HCT116 (cell line): ENCODE results near the gene OR5T3. TPM values are rescaled to one million over a fixed set of nuclear protein-coding genes. Genes with fewer than 3 reads are reported as not detected.

Experiments
- ATAC-seq: fragments of 200-7000 bp; cut with Tn5 transposase; 2 replicates; pipeline ENCODE4 v1.9.1; 2020; ENCODE audit warnings: mild to moderate bottlenecking, moderate library complexity
- Bru-seq: library from RNA; stranded (reverse); fragments of 400-500 nt; gene quantifications from one replicate; lab custom pipeline; 2021; lab: Mats Ljungman, UMichigan
- BruChase-seq, 2 experiments: library from RNA; stranded (reverse); fragments of 400-500 nt; gene quantifications; one replicate each; lab custom pipeline; 2021; lab: Mats Ljungman, UMichigan
- BruUV-seq: library from RNA; stranded (reverse); fragments of 400-500 nt; replicated peaks from 2 replicates; lab custom pipeline; 2021; lab: Mats Ljungman, UMichigan
- CTCF ChIA-PET: fragments of 300-600 bp; sonication (Branson Sonifier 250); formaldehyde crosslinking; loops from one replicate; lab custom pipeline; 2021; ENCODE audit warnings: antibody characterized with exemption; lab: Charles Lee
- POLR2A ChIA-PET: fragments of 300-600, 350-600 bp; sonication (Branson Sonifier 250); formaldehyde crosslinking; loops from one replicate; lab custom pipeline; 2021; ENCODE audit warnings: antibody characterized with exemption; lab: Charles Lee
- RAD21 ChIA-PET, 2 experiments: fragments of 300-600 bp; sonication (Branson Sonifier 250); formaldehyde crosslinking; loops; one replicate each; lab custom pipeline; 2023; ENCODE audit warnings: low total read pairs in 2 of 2; ENCODE audit not compliant: uncharacterized antibody in 2 of 2, unreplicated experiment in 2 of 2, low non-redundant PET in 1 of 2; lab: Charles Lee
- DNase-seq: peaks from one replicate; pipeline ENCODE4 v3.0.0-alpha.2; 2010; ENCODE audit warnings: low read depth, low spot score
- H2AFZ ChIP-seq: fragments of 200-600 bp; shearing (Covaris generic), sonication (generic); 2 replicates; pipeline ENCODE4 v1.6.1; 2017; ENCODE audit warnings: low read depth, mixed run types, mixed read lengths, antibody characterized with exemption, low read length; ENCODE audit not compliant: poor library complexity, severe bottlenecking
- H3K27ac ChIP-seq: 2 replicates; pipeline ENCODE4 v1.5.1; 2012; ENCODE audit warnings: low read depth, low read length
- H3K27me3 ChIP-seq: fragments of 200-600 bp; sonication (generic); 2 replicates; pipeline ENCODE4 v1.6.1; 2016; ENCODE audit warnings: mixed run types, low read length, mixed read lengths; ENCODE audit not compliant: insufficient read depth
- H3K36me3 ChIP-seq, 2 experiments: fragments of 200-500 bp in 1 of 2; fragments of 200-600 bp in 1 of 2; sonication (Bioruptor generic) in 1 of 2; sonication (generic) in 1 of 2; 2 replicates each; pipeline versions ENCODE4 v1.5.1 to v1.6.1; 2014 to 2016; ENCODE audit warnings: low read length in 2 of 2, inconsistent platforms in 1 of 2, mixed read lengths in 1 of 2, mixed run types in 1 of 2; ENCODE audit not compliant: insufficient read depth in 2 of 2, control insufficient read depth in 1 of 2
- H3K4me1 ChIP-seq, 2 experiments: fragments of 200-600 bp in 1 of 2; sonication (generic) in 1 of 2; 2 replicates each; pipeline versions ENCODE4 v1.5.1 to v1.6.1; 2012 to 2017; ENCODE audit warnings: low read length in 2 of 2, inconsistent platforms in 1 of 2, mild to moderate bottlenecking in 1 of 2, mixed read lengths in 1 of 2, mixed run types in 1 of 2, moderate library complexity in 1 of 2; ENCODE audit not compliant: insufficient read depth in 2 of 2, control insufficient read depth in 1 of 2
- H3K4me2 ChIP-seq: fragments of 200-600 bp; sonication (generic); 2 replicates; pipeline ENCODE4 v1.6.1; 2017; ENCODE audit warnings: mixed run types, low read length, mixed read lengths
- H3K4me3 ChIP-seq, 2 experiments: fragments of 200-600 bp in 1 of 2; sonication (generic) in 1 of 2; replicated peaks in 1 of 2; 2 replicates each; pipeline ENCODE4 v1.5.1; 2011 to 2016; ENCODE audit warnings: low read length in 2 of 2, control low read depth in 1 of 2, low read depth in 1 of 2, mild to moderate bottlenecking in 1 of 2, mixed read lengths in 1 of 2, mixed run types in 1 of 2
- H3K79me2 ChIP-seq: fragments of 200-600 bp; sonication (generic); 2 replicates; pipeline ENCODE4 v1.6.1; 2017; ENCODE audit warnings: mild to moderate bottlenecking, mixed run types, low read length, moderate library complexity, mixed read lengths; ENCODE audit not compliant: insufficient read depth
- H3K9ac ChIP-seq: fragments of 200-600 bp; sonication (generic); 2 replicates; pipeline ENCODE4 v1.6.1; 2016; ENCODE audit warnings: low read length, mixed read lengths
- H3K9me2 ChIP-seq: fragments of 200-600 bp; sonication (generic), shearing (Covaris generic); 2 replicates; pipeline ENCODE4 v1.6.1; 2017; ENCODE audit warnings: mixed run types, mild to moderate bottlenecking, moderate library complexity; ENCODE audit not compliant: insufficient read depth
- H3K9me3 ChIP-seq, 2 experiments: fragments of 200-500 bp in 1 of 2; fragments of 200-600 bp in 1 of 2; sonication (Bioruptor generic) in 1 of 2; sonication (generic) in 1 of 2; 2 replicates each; pipeline ENCODE4 v1.6.1; 2014 to 2017; ENCODE audit warnings: low read length in 2 of 2, mixed read lengths in 2 of 2, inconsistent platforms in 1 of 2, low read depth in 1 of 2, mild to moderate bottlenecking in 1 of 2, mixed run types in 1 of 2, moderate library complexity in 1 of 2; ENCODE audit not compliant: control insufficient read depth in 1 of 2, insufficient read depth in 1 of 2
- H4K20me1 ChIP-seq: fragments of 200-600 bp; sonication (generic), shearing (Covaris generic); 2 replicates; pipeline ENCODE4 v1.6.1; 2017; ENCODE audit warnings: mixed run types, mild to moderate bottlenecking, moderate library complexity; ENCODE audit not compliant: insufficient read depth
- EGR1 ChIP-seq: IDR thresholded peaks from 2 replicates; pipeline ENCODE4 v1.6.1; 2012; ENCODE audit warnings: low read depth
- ELF1 ChIP-seq: IDR thresholded peaks from 2 replicates; pipeline ENCODE4 v1.6.1; 2012; ENCODE audit warnings: low read depth, borderline replicate concordance
- EZH2 ChIP-seq: fragments of 200-600 bp; sonication (generic); IDR thresholded peaks from 2 replicates; pipeline ENCODE4 v1.6.1; 2017; ENCODE audit warnings: antibody characterized with exemption, mixed run types
- JUND ChIP-seq: IDR thresholded peaks from 2 replicates; pipeline ENCODE4 v1.6.1; 2012
- SIN3A ChIP-seq: IDR thresholded peaks from 2 replicates; pipeline ENCODE4 v1.6.1; 2012; ENCODE audit warnings: low read depth
- SRF ChIP-seq: IDR thresholded peaks from 2 replicates; pipeline ENCODE4 v1.6.1; 2012; ENCODE audit warnings: low read depth
- TCF7L2 ChIP-seq: IDR thresholded peaks from 2 replicates; pipeline ENCODE4 v1.7.0; 2011; ENCODE audit warnings: borderline replicate concordance, inconsistent platforms; ENCODE audit not compliant: insufficient read depth, insufficient read length; ENCODE audit errors: extremely low read depth
- YY1 ChIP-seq: IDR thresholded peaks from 2 replicates; pipeline ENCODE4 v1.6.1; 2011; ENCODE audit warnings: low read length, low read depth, moderate library complexity, mild to moderate bottlenecking; ENCODE audit not compliant: insufficient replicate concordance; ENCODE audit errors: extremely low read depth
- ZNF274 ChIP-seq: fragments of 200-500 bp; sonication (Bioruptor generic); IDR thresholded peaks from 2 replicates; pipeline ENCODE4 v1.6.1; 2014; ENCODE audit warnings: mild to moderate bottlenecking, low read depth, low read length, inconsistent platforms
- intact Hi-C: fragments of 100-400 bp; cut with micrococcal nuclease; formaldehyde crosslinking; loops from 2 replicates; pipeline ENCODE4 v1.10.0; 2022
- long read RNA-seq: library from polyadenylated mRNA; unstranded; transcript quantifications from one replicate; pipeline ENCODE4 v2.0.0, GENCODE V29; 2021; ENCODE audit not compliant: unreplicated experiment
- polyA plus RNA-seq: library from polyadenylated mRNA; unstranded; fragments of >200 nt; gene quantifications from 2 replicates; pipeline ENCODE4 v1.2.1, GENCODE V29; 2012; ENCODE audit warnings: missing spikeins
- total RNA-seq: library from RNA; stranded (reverse); gene quantifications from one replicate; pipeline ENCODE4 v1.2.1, GENCODE V29; 2021; ENCODE audit not compliant: unreplicated experiment
- TF ChIP-seq, protein P1 (sequence below): IDR thresholded peaks from 2 replicates; pipeline ENCODE4 v1.6.1; 2012

The OR5T3 gene
- not detected for total RNA-seq
- not detected in 2 replicates for polyA plus RNA-seq
- not detected for Bru-seq, nascent RNA
- BruChase-seq, experiment 1, labeled RNA remaining after a 6-hour chase: not detected
- not detected for BruChase-seq, experiment 2, labeled RNA remaining after a 2-hour chase
- long read RNA-seq: 0 reads

DNA sequence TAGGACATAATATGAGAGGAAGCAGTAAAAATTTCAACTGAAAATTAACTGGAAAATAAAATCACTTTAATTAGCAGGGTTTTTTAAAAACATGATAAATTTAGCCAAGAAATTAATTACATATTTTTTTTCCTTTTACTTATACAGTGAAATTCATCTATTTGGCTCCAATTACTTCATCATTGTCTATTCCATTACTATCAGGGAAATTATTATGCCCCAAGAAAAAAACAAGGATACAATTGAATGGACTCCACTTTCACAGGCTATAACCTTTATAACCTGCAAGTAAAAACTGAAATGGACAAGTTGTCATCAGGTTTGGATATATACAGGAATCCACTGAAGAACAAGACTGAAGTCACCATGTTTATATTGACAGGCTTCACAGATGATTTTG lies at the start of gene OR5T3:
TSS of gene OR5T3 (plus strand) at position 301 of the 400 bp plus-strand sequence. CDS start at position 301, 0 bp downstream.
- TF ChIP-seq EGR1 (no peak), ELF1 (no peak), TCF7L2 (no peak), SRF (no peak), EZH2 (no peak), ZNF274 (no peak), SIN3A (no peak)
- TF ChIP-seq, protein P1, sequence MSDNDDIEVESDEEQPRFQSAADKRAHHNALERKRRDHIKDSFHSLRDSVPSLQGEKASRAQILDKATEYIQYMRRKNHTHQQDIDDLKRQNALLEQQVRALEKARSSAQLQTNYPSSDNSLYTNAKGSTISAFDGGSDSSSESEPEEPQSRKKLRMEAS: no peak
- no peak for DNase-seq
- Histone ChIP-seq H2AFZ (no peak within 1 kb of the TSS), H3K9me2 (no peaks in the 10 kb centered on the region), H3K4me1 (no peaks in the 10 kb centered on the region), H3K27ac (no peak within 1 kb of the TSS), H3K9me3 (peaks cover 0 to 8% of the 10 kb centered on the region in 2 experiments; a peak in 2 of 4 replicates), H3K4me3 (no peak within 1 kb of the TSS), H3K79me2 (no peaks in the 10 kb centered on the region), H3K9ac (no peak within 1 kb of the TSS), H3K36me3 (no peaks in the 10 kb centered on the region), H3K27me3 (no peaks in the 10 kb centered on the region), H3K4me2 (no peak within 1 kb of the TSS), H4K20me1 (no peaks in the 10 kb centered on the region; the same call in 1 of the 2 replicates)
- intact Hi-C loops: no loop called here
- ChIA-PET POLR2A (no interaction called here), RAD21 (no interaction called here), CTCF (no interaction called here)
- no peak for ATAC-seq
- no TSS peak for BruUV-seq

DNA sequence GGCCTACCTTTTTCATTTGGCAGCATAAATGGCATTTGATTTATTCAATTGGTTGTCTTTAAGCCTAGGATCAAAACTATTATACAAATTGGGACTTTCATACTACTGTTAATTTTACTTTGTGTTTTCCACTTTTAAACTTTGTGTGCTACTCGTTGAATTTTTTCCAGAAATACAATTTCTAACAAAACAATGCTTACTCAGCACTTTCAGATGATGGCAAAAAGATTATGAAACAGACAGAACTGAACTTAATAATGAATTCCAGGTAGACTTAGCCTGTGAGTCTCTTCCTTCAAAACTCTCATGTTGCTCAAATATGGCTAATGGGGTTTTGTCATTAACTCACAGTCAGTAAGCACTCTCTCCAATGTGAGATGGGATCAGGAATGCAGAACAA lies 44.3 kb upstream of the OR5T3 start:
- H3K79me2 ChIP-seq: no peaks in the 10 kb centered on the region
- CTCF ChIA-PET: no interaction called here
- no peak overlapping the region for H2AFZ ChIP-seq
- H3K36me3 ChIP-seq: no peaks in the 10 kb centered on the region
- H3K4me3 ChIP-seq: no peak overlapping the region
- H3K4me2 ChIP-seq: no peak overlapping the region
- POLR2A ChIA-PET: no interaction called here
- H3K9me3 ChIP-seq: peaks cover 13 to 14% of the 10 kb centered on the region in 2 experiments; a peak in 3 of 4 replicates
- H3K9ac ChIP-seq: no peak overlapping the region
- ATAC-seq (no peak), DNase-seq (no peak)
- H3K4me1 ChIP-seq: no peaks in the 10 kb centered on the region
- H4K20me1 ChIP-seq: no peaks in the 10 kb centered on the region
- H3K27me3 ChIP-seq: no peaks in the 10 kb centered on the region
- H3K27ac ChIP-seq: no peak overlapping the region
- BruUV-seq: no TSS peak
- no peak for TF ChIP-seq YY1
- TF ChIP-seq ELF1: no peak
- no peak for TF ChIP-seq JUND
- intact Hi-C loops: no loop called here
- no peaks in the 10 kb centered on the region for H3K9me2 ChIP-seq
- RAD21 ChIA-PET: no interaction called here
